ENCODE results near the gene SHH.
A peak's percentile ranks its signal among the peaks of the same experiment; 100 is the strongest.

Gene SHH

DNA sequence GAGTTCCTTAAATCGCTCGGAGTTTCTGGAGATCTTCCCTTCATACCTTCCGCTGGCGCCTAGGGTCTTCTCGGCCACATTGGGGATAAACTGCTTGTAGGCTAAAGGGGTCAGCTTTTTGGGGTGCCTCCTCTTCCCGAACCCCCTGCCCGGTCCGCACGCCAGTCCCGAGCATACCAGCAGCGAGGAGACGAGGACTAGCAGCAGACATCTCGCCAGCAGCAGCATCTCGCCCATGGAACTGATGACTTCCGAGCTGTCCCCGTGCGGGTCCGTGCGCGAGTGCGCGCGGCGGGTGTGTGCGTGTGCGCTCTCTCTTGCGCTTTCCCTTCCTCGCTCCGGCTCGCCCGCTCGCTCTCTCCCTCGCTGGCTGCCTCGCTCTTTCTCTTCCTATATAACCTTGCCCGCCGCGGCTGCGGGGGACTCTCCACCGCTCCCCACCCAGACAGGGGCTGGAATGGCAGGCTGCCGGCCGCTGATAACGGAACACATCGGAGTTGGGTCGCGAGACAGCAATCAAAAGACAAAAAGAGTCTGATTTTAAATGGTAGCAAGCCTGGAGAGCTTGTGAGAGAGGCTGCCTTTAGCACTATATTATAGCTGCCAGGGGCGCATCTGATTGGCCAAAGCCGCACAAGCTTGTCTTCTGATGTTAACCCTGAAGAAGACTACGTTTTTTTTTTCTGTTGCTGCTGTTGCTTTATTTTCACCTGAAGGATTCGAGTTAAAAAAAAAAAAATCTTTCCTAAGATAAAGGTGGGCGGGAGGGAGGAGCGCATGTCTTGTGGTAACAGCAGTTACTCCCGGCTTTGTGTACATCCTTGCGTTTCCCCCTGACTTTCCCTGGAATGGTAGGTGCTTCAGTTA is at the start of gene SHH:
TSS of gene SHH (minus strand) at position 569 of the 867 bp plus-strand sequence. CDS start at position 228, 341 bp downstream.
- H3K36me3 ChIP-seq (ENCODE audit: insufficient read depth, low read length) = no peaks in the 10 kb centered on the region
- peak; percentile 84 for TF ChIP-seq EZH2 (IDR thresholded peaks at IDR 0.05)
- no peak for TF ChIP-seq POLR2AphosphoS5 (IDR thresholded peaks at IDR 0.05; ENCODE audit: borderline replicate concordance, low read depth, low read length)
- no peak for DNase-seq (ENCODE audit: low read depth, low spot score)
- H3K4me3 ChIP-seq = no peak within 1 kb of the TSS
- no peaks in the 10 kb centered on the region for H3K9me3 ChIP-seq (ENCODE audit: low read depth, low read length)
- H3K9ac ChIP-seq (ENCODE audit: insufficient read length) = no peak within 1 kb of the TSS
- H3K27ac ChIP-seq = no peak within 1 kb of the TSS

DNA sequence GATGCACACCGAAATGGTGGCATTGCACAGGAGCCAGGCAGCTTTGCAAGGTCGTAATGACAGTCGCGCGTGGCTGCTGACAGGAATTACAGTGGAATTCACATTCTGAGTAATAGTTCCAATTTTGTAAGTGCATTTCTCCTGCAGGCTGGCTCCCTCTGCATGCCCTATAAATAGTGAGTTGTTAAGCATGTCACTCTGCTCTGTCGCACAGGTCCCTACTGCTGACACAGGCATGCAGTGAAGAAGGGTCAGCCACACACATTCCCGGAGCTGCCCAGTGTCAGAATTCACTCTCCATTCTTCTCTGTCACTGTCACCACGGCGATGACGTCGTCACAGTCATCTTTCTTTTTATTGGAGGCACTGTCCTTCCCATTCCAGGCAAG is 49.2 kb upstream of the SHH start:
- Histone ChIP-seq H3K36me3 (ENCODE audit: insufficient read depth, low read length) (no peaks in the 10 kb centered on the region), H3K4me3 (no peak overlapping the region), H3K9me3 (ENCODE audit: low read depth, low read length) (no peaks in the 10 kb centered on the region), H3K27ac (no peak overlapping the region), H3K9ac (ENCODE audit: insufficient read length) (no peak overlapping the region)
- TF ChIP-seq FOXP2 (optimal IDR thresholded peaks at IDR 0.05; ENCODE audit: control extremely low read depth, extremely low read length, insufficient read depth) (no peak), POLR2AphosphoS5 (IDR thresholded peaks at IDR 0.05; ENCODE audit: borderline replicate concordance, low read depth, low read length) (no peak), EZH2 (IDR thresholded peaks at IDR 0.05) (no peak)
- DNase-seq (ENCODE audit: low read depth, low spot score) = no peak

DNA sequence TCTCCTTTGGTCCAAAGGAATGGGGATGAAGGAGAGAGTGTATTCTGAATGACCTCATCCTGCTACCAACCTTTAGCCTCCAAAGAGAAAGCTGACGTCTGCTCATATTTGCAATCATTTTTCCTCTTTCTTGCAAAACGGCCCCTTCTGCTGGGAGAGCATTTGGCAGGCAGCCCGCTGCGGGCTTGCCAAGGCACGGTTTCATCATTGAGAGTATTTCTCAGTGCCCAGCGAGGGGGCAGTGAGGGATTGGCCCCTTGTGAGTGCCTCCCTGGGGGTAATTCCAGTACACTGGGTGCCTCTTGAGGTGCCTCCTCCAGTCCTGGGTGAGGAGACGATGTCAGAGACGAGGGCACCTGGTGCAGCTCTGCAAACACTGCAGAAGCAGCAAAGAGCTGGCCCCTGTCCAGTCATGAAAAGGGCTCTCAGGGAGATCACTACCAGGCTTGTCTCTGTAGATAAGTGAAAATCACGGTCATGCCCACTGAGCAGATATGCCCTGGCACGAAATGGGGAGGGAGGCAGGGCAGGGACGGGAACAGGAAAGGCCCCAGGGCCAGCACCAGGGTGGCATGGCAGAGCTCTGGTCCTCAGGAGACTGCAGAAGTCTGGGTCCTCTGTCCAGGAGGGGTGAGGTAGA is 48.7 kb upstream of the SHH start:
- Histone ChIP-seq H3K27ac (no peak overlapping the region), H3K9me3 (ENCODE audit: low read depth, low read length) (no peaks in the 10 kb centered on the region), H3K4me3 (no peak overlapping the region), H3K9ac (ENCODE audit: insufficient read length) (no peak overlapping the region), H3K36me3 (ENCODE audit: insufficient read depth, low read length) (no peaks in the 10 kb centered on the region)
- no peak for DNase-seq (ENCODE audit: low read depth, low spot score)
- no peak for TF ChIP-seq EZH2 (IDR thresholded peaks at IDR 0.05)
- TF ChIP-seq POLR2AphosphoS5 (IDR thresholded peaks at IDR 0.05; ENCODE audit: borderline replicate concordance, low read depth, low read length) = no peak
- TF ChIP-seq FOXP2 (optimal IDR thresholded peaks at IDR 0.05; ENCODE audit: control extremely low read depth, extremely low read length, insufficient read depth) = no peak

DNA sequence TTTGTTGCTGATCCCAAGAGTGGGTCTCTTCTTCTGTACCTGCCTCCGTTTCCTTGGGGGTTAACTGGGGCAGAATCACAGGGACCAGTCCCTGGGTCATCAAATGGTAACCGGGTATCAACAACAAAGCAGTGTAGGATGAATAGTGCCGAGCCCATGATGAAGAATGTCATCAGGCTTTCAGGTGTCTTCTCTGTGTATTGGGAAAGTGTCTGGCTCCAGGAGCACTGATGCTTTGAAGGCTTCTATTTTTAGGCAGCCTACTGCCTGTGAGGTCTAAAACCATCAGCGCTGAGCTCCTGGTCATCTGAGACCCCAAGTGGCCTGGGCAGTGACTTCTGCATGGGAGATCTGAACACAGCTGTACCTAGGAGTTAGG is 48.2 kb upstream of the SHH start:
- TF ChIP-seq EZH2 (IDR thresholded peaks at IDR 0.05) (no peak), POLR2AphosphoS5 (IDR thresholded peaks at IDR 0.05; ENCODE audit: borderline replicate concordance, low read depth, low read length) (no peak), FOXP2 (optimal IDR thresholded peaks at IDR 0.05; ENCODE audit: control extremely low read depth, extremely low read length, insufficient read depth) (no peak)
- Histone ChIP-seq H3K4me3 (no peak overlapping the region), H3K27ac (no peak overlapping the region), H3K36me3 (ENCODE audit: insufficient read depth, low read length) (no peaks in the 10 kb centered on the region), H3K9ac (ENCODE audit: insufficient read length) (no peak overlapping the region), H3K9me3 (ENCODE audit: low read depth, low read length) (no peaks in the 10 kb centered on the region)
- no peak for DNase-seq (ENCODE audit: low read depth, low spot score)

DNA sequence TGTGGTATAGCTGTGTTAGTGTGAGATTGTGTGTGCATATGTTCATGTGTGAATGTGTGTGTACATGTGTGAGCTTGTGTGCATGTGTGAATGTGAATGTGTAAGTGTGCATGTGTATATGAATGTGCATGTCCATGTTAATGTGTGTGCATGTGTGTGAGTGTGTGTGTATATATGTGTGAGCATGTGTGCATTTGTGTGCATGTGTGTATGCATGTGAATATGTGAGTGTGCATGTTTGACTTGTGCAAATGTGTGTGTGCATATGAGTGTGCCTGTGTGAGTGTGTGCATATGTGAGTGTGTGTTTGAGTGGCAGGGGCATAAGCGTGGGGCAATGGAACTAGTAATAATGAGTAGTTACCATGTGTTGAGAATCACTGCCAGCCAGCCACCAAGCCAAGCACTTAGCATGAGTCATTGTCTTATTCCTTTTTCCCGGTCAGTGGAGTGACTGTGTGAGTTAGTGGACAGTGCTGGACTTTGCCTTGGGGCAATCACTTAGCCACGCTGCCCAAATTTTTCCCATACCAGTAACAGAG is 46.3 kb upstream of the SHH start:
- no peak overlapping the region for H3K9ac ChIP-seq (ENCODE audit: insufficient read length)
- no peak overlapping the region for H3K27ac ChIP-seq
- no peaks in the 10 kb centered on the region for H3K36me3 ChIP-seq (ENCODE audit: insufficient read depth, low read length)
- TF ChIP-seq POLR2AphosphoS5 (IDR thresholded peaks at IDR 0.05; ENCODE audit: borderline replicate concordance, low read depth, low read length) (no peak), FOXP2 (optimal IDR thresholded peaks at IDR 0.05; ENCODE audit: control extremely low read depth, extremely low read length, insufficient read depth) (no peak), EZH2 (IDR thresholded peaks at IDR 0.05) (no peak)
- no peak overlapping the region for H3K4me3 ChIP-seq
- no peaks in the 10 kb centered on the region for H3K9me3 ChIP-seq (ENCODE audit: low read depth, low read length)
- DNase-seq (ENCODE audit: low read depth, low spot score) = no peak

DNA sequence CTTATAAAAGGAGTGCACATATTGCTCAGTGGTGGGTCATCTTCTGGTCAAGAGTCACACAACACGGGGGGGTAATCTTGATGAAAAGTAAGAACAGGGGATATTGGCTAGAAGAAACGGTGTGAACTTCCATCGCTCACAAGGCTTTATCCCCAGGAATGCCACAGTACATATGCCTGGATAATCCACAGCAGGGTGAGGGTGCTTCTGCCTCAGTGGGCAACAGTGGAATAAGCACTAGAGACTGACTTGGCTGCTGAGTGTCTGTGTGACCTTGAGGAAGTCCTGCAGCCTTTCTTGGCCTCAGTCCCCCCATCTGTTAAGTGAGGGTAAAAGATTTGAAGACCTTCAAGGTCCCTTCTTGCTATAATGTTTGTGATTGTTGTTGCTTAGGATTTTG is 44.9 kb upstream of the SHH start:
- H3K4me3 ChIP-seq = no peak overlapping the region
- H3K36me3 ChIP-seq (ENCODE audit: insufficient read depth, low read length) = no peaks in the 10 kb centered on the region
- H3K9ac ChIP-seq (ENCODE audit: insufficient read length) = no peak overlapping the region
- TF ChIP-seq EZH2 (IDR thresholded peaks at IDR 0.05) (no peak), FOXP2 (optimal IDR thresholded peaks at IDR 0.05; ENCODE audit: control extremely low read depth, extremely low read length, insufficient read depth) (no peak), POLR2AphosphoS5 (IDR thresholded peaks at IDR 0.05; ENCODE audit: borderline replicate concordance, low read depth, low read length) (no peak)
- H3K9me3 ChIP-seq (ENCODE audit: low read depth, low read length) = no peaks in the 10 kb centered on the region
- no peak overlapping the region for H3K27ac ChIP-seq
- no peak for DNase-seq (ENCODE audit: low read depth, low spot score)

DNA sequence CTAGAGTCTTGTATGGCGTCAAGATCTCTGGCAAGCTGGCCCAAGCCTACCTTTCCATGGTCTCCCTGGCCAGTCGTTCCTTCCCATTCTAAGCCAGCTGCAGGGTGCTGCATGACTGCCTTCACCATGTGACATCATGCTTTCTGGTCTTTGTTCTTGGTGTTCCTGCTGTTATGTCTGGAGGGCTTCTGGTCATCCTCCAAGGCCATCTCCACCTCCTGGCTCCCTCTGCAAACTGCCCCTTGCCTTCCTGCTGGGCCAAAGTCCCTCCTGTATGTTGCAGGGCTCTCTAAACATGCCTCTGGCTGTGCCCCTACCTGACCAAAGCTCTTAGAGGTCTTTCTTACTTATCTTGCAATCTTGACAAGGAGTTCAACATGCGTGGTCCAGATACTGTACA is 44.4 kb upstream of the SHH start:
- DNase-seq (ENCODE audit: low read depth, low spot score) = no peak
- Histone ChIP-seq H3K9me3 (ENCODE audit: low read depth, low read length) (no peaks in the 10 kb centered on the region), H3K27ac (no peak overlapping the region), H3K4me3 (no peak overlapping the region), H3K9ac (ENCODE audit: insufficient read length) (no peak overlapping the region), H3K36me3 (ENCODE audit: insufficient read depth, low read length) (no peaks in the 10 kb centered on the region)
- TF ChIP-seq EZH2 (IDR thresholded peaks at IDR 0.05) (no peak), POLR2AphosphoS5 (IDR thresholded peaks at IDR 0.05; ENCODE audit: borderline replicate concordance, low read depth, low read length) (no peak), FOXP2 (optimal IDR thresholded peaks at IDR 0.05; ENCODE audit: control extremely low read depth, extremely low read length, insufficient read depth) (no peak)

DNA sequence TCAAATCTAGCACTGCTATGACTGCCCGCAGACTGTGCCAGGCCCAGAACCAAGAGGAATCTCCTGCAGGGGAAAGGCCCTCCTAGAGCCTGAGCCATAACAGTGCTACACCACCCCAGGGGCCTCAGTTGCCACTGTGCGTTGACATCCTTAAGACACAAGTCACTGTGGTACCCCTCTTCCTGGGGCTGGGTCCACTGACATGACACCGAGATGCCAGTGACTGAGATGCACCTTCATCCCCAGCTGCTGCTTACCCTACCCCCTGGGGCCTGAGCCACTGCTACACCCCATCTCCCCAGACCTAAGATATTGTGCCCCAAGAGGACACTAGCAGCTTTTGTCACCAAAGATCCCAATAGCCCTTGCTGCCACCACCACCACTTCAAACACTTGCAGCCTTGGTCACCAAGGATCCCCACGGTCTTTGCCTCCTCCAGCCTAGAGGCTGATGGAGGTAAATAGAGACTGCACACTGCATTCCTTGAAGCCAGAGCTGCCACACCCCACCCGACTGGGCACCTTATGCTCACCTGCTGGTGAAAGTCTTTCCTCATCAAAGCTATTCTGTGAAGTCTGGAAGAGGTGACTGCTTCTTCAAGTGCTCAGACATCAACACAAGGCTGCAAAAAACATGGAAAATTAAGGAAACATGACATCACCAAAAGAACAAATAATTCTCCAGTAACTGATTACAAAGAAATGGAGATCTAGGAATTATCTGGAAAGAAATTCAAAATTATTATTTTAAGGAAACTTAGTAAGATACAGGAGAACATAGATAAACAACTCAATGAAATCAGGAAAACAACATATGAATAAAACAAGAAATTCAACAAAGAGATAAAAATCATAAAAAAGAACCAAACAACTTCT is 40.4 kb upstream of the SHH start:
- Histone ChIP-seq H3K4me3 (no peak overlapping the region), H3K9ac (ENCODE audit: insufficient read length) (no peak overlapping the region), H3K36me3 (ENCODE audit: insufficient read depth, low read length) (no peaks in the 10 kb centered on the region), H3K27ac (no peak overlapping the region), H3K9me3 (ENCODE audit: low read depth, low read length) (no peaks in the 10 kb centered on the region)
- no peak for DNase-seq (ENCODE audit: low read depth, low spot score)
- no peak for TF ChIP-seq FOXP2 (optimal IDR thresholded peaks at IDR 0.05; ENCODE audit: control extremely low read depth, extremely low read length, insufficient read depth)
- TF ChIP-seq POLR2AphosphoS5 (IDR thresholded peaks at IDR 0.05; ENCODE audit: borderline replicate concordance, low read depth, low read length) = no peak
- TF ChIP-seq EZH2 (IDR thresholded peaks at IDR 0.05) = no peak
